IMR-90 (cell line): ENCODE data around the gene PPP1R13B. TPM values are rescaled to one million over a fixed set of nuclear protein-coding genes. Genes with fewer than 3 reads are reported as not detected.
A peak's percentile ranks its signal among the peaks of the same experiment; 100 is the strongest.

Source experiments
- ATAC-seq: fragments of 200-7000 bp; cut with Tn5 transposase; 2 replicates; pipeline ENCODE4 v1.9.1; 2020; ENCODE audit warnings: low read depth, mild to moderate bottlenecking, moderate library complexity
- BruUV-seq: library from RNA; stranded (reverse); fragments of 400-500 nt; replicated peaks from 2 replicates; lab custom pipeline; 2021; lab: Mats Ljungman, UMichigan
- CTCF ChIA-PET: fragments of 300-600 bp; formaldehyde crosslinking; extraction: SDS; loops from one replicate; lab custom pipeline; 2021; ENCODE audit warnings: antibody characterized with exemption; lab: Yijun Ruan, JAX
- POLR2A ChIA-PET: fragments of 300-600 bp; sonication (Branson Sonifier 250); formaldehyde crosslinking; loops from one replicate; lab custom pipeline; 2022; ENCODE audit warnings: antibody characterized with exemption; ENCODE audit not compliant: unreplicated experiment; lab: Charles Lee
- DNase-seq: peaks from one replicate; pipeline ENCODE4 v3.0.0; 2013
- H2AFZ ChIP-seq: replicated peaks from 2 replicates; pipeline ENCODE3; 2013; ENCODE audit warnings: low read length, mild to moderate bottlenecking; ENCODE audit not compliant: poor library complexity
- H2AK5ac ChIP-seq: 2 replicates; pipeline ENCODE4 v1.6.1; 2013; ENCODE audit warnings: low read depth, low read length, inconsistent platforms
- H2AK9ac ChIP-seq: replicated peaks from 2 replicates; pipeline ENCODE3; 2013; ENCODE audit warnings: mild to moderate bottlenecking, low read depth, low read length, moderate library complexity; ENCODE audit not compliant: poor library complexity
- H2BK120ac ChIP-seq: 2 replicates; pipeline ENCODE4 v1.6.1; 2013; ENCODE audit warnings: low read depth, low read length, inconsistent platforms
- H2BK15ac ChIP-seq: 3 replicates; pipeline ENCODE4 v1.6.1; 2013; ENCODE audit warnings: low read depth, low read length, inconsistent platforms
- H2BK20ac ChIP-seq: 2 replicates; pipeline ENCODE4 v1.6.1; 2013; ENCODE audit warnings: low read depth, mild to moderate bottlenecking, inconsistent platforms, low read length, moderate library complexity
- H2BK5ac ChIP-seq: 2 replicates; pipeline ENCODE4 v1.6.1; 2013; ENCODE audit warnings: mild to moderate bottlenecking, low read depth, low read length, inconsistent platforms; ENCODE audit not compliant: poor library complexity, severe bottlenecking
- H3K14ac ChIP-seq: replicated peaks from 2 replicates; pipeline ENCODE4 v1.6.1; 2013; ENCODE audit warnings: low read depth, low read length, inconsistent platforms
- H3K18ac ChIP-seq: 2 replicates; pipeline ENCODE4 v1.6.1; 2013; ENCODE audit warnings: low read depth, low read length, control low read depth
- H3K23ac ChIP-seq: 2 replicates; pipeline ENCODE4 v1.6.1; 2013; ENCODE audit warnings: low read depth, low read length, inconsistent platforms
- H3K27ac ChIP-seq: 2 replicates; pipeline ENCODE4 v1.5.1; 2013; ENCODE audit warnings: mild to moderate bottlenecking, control low read depth, low read length; ENCODE audit not compliant: insufficient read depth
- H3K27me3 ChIP-seq: 2 replicates; pipeline ENCODE4 v1.6.1; 2013; ENCODE audit warnings: low read length; ENCODE audit not compliant: control insufficient read depth, insufficient read depth
- H3K36me3 ChIP-seq: 2 replicates; pipeline ENCODE4 v1.6.1; 2013; ENCODE audit warnings: low read length, mixed read lengths; ENCODE audit not compliant: control insufficient read depth, insufficient read depth
- H3K4ac ChIP-seq: 2 replicates; pipeline ENCODE4 v1.6.1; 2013; ENCODE audit warnings: low read depth, low read length, inconsistent platforms
- H3K4me1 ChIP-seq: 2 replicates; pipeline ENCODE4 v1.6.1; 2013; ENCODE audit warnings: low read length, mixed read lengths; ENCODE audit not compliant: control insufficient read depth, insufficient read depth
- H3K4me2 ChIP-seq: 2 replicates; pipeline ENCODE4 v1.6.1; 2013; ENCODE audit warnings: low read depth, mild to moderate bottlenecking, control low read depth, low read length, moderate library complexity
- H3K4me3 ChIP-seq: 2 replicates; pipeline ENCODE4 v1.5.1; 2013; ENCODE audit warnings: low read depth, mild to moderate bottlenecking, control low read depth, low read length, moderate library complexity; ENCODE audit not compliant: insufficient read depth
- H3K56ac ChIP-seq: 2 replicates; pipeline ENCODE4 v1.6.1; 2013; ENCODE audit warnings: low read length, inconsistent platforms; ENCODE audit not compliant: insufficient read depth; ENCODE audit errors: extremely low read depth
- H3K79me1 ChIP-seq, 2 experiments: 2 replicates each; pipeline ENCODE4 v1.6.1; 2013; ENCODE audit warnings: low read length in 2 of 2, inconsistent platforms in 1 of 2, low read depth in 1 of 2
- H3K9ac ChIP-seq: 2 replicates; pipeline ENCODE4 v1.6.1; 2013; ENCODE audit warnings: low read depth, low read length, control low read depth
- H3K9me1 ChIP-seq: 2 replicates; pipeline ENCODE4 v1.6.1; 2013; ENCODE audit warnings: low read length, inconsistent platforms; ENCODE audit not compliant: insufficient read depth
- H3K9me3 ChIP-seq: 2 replicates; pipeline ENCODE4 v1.6.1; 2013; ENCODE audit warnings: low read length; ENCODE audit not compliant: control insufficient read depth, insufficient read depth
- H4K20me1 ChIP-seq: 2 replicates; pipeline ENCODE4 v1.6.1; 2013; ENCODE audit warnings: low read length, inconsistent platforms; ENCODE audit not compliant: insufficient read depth
- H4K5ac ChIP-seq: 2 replicates; pipeline ENCODE4 v1.6.1; 2013; ENCODE audit warnings: mild to moderate bottlenecking, low read depth, low read length, control low read depth
- H4K8ac ChIP-seq, 2 experiments: 2 replicates each; pipeline ENCODE4 v1.6.1; 2013; ENCODE audit warnings: low read depth in 2 of 2, low read length in 2 of 2, control low read depth in 1 of 2, inconsistent platforms in 1 of 2
- H4K91ac ChIP-seq: 2 replicates; pipeline ENCODE4 v1.6.1; 2013; ENCODE audit warnings: low read depth, low read length, inconsistent platforms; ENCODE audit not compliant: insufficient read depth
- BHLHE40 ChIP-seq: fragments of 150-350 bp; IDR thresholded peaks from 2 replicates; pipeline ENCODE4 v1.6.1; 2016; ENCODE audit warnings: mild to moderate bottlenecking, low read depth, low read length
- CEBPB ChIP-seq: IDR thresholded peaks from 2 replicates; pipeline ENCODE4 v1.6.1; 2012; ENCODE audit warnings: low read depth, low read length, improper control_type of control experiment
- CHD1 ChIP-seq: IDR thresholded peaks from 2 replicates; pipeline ENCODE4 v1.6.1; 2012; ENCODE audit warnings: low read depth, low read length, improper control_type of control experiment
- CTCF ChIP-seq: conservative IDR thresholded peaks from 2 replicates; pipeline ENCODE4 v1.5.1; 2012; ENCODE audit warnings: mild to moderate bottlenecking, low read depth, low read length, improper control_type of control experiment
- FOS ChIP-seq: fragments of 150-350 bp; IDR thresholded peaks from 2 replicates; pipeline ENCODE4 v1.6.1; 2016; ENCODE audit warnings: low read depth, low read length
- MAFK ChIP-seq: IDR thresholded peaks from 2 replicates; pipeline ENCODE4 v1.6.1; 2012; ENCODE audit warnings: low read depth, low read length, improper control_type of control experiment
- MAZ ChIP-seq: IDR thresholded peaks from 2 replicates; pipeline ENCODE4 v1.6.1; 2012; ENCODE audit warnings: low read depth, mild to moderate bottlenecking, low read length, improper control_type of control experiment, moderate library complexity, borderline replicate concordance
- MXI1 ChIP-seq: IDR thresholded peaks from 2 replicates; pipeline ENCODE4 v1.6.1; 2012; ENCODE audit warnings: low read depth, mild to moderate bottlenecking, low read length, moderate library complexity, borderline replicate concordance
- POLR2A ChIP-seq: IDR thresholded peaks from 2 replicates; pipeline ENCODE4 v1.6.1; 2012; ENCODE audit warnings: mild to moderate bottlenecking, low read depth, low read length
- RAD21 ChIP-seq: IDR thresholded peaks from 2 replicates; pipeline ENCODE4 v1.6.1; 2012; ENCODE audit warnings: low read length, improper control_type of control experiment
- RCOR1 ChIP-seq: IDR thresholded peaks from 2 replicates; pipeline ENCODE4 v1.6.1; 2012; ENCODE audit warnings: mild to moderate bottlenecking, low read length, improper control_type of control experiment; ENCODE audit not compliant: insufficient replicate concordance
- SMC3 ChIP-seq: fragments of 150-350 bp; IDR thresholded peaks from 2 replicates; pipeline ENCODE4 v1.6.1; 2016; ENCODE audit warnings: low read depth, mild to moderate bottlenecking, antibody characterized with exemption, low read length, moderate library complexity
- USF2 ChIP-seq: fragments of 150-350 bp; IDR thresholded peaks from 2 replicates; pipeline ENCODE4 v1.6.1; 2017; ENCODE audit warnings: mild to moderate bottlenecking, antibody characterized with exemption, low read length, low read depth
- whole genome bisulfite sequencing, 2 experiments: methylation state at CpG; one replicate each; pipeline versions ENCODE4 v1.1.5 to v1.1.7; 2013; ENCODE audit warnings: missing lambda C conversion rate in 2 of 2; ENCODE audit not compliant: insufficient read length in 1 of 2; ENCODE audit errors: extremely low coverage in 2 of 2; 5-methylcytosine and 5-hydroxymethylcytosine counted together
- dilution Hi-C: fragments of 300-500 bp; cut with HindIII; formaldehyde crosslinking; loops from one replicate; pipeline ENCODE4 v1.14.3; 2018; ENCODE audit warnings: low sequenced_read_pairs; ENCODE audit not compliant: unreplicated experiment
- in situ Hi-C: fragments of 300-500 bp; cut with MboI; formaldehyde crosslinking; loops from 3 replicates; pipeline ENCODE4 v1.14.3; 2019; ENCODE audit warnings: low sequenced_read_pairs, inconsistent platforms, mixed read lengths
- intact Hi-C: fragments of 100-400 bp; cut with micrococcal nuclease; formaldehyde crosslinking; loops from 2 replicates; pipeline ENCODE4 v1.10.0; 2022
- polyA plus RNA-seq, 3 experiments: library from polyadenylated mRNA; depleted of rRNA; stranded (reverse); fragments of >200 nt; gene quantifications; 2 replicates each; pipeline ENCODE4 v1.2.3, GENCODE V29; 2012; ENCODE audit warnings: low replicate concordance in 1 of 3
- total RNA-seq: library from RNA; depleted of rRNA; stranded (reverse); fragments of >200 nt; gene quantifications from 2 replicates; pipeline ENCODE4 v1.2.3, GENCODE V29; 2012

PPP1R13B gene
- total and polyA plus RNA-seq, 2 of the 4 experiments (the other 2 are of a cell fraction): 1.6 to 2.8 TPM

GRCh38 chr14:103833711-103834110, 13.7 kb downstream of the PPP1R13B start:
- intact Hi-C loops: no loop called here
- Histone ChIP-seq H2AK5ac (no peak overlapping the region), H3K9me1 (no peaks in the 10 kb centered on the region), H3K27me3 (no peaks in the 10 kb centered on the region), H3K4me3 (no peak overlapping the region), H3K14ac (no peak overlapping the region), H3K9ac (no peak overlapping the region), H2BK15ac (no peak overlapping the region), H3K18ac (no peak overlapping the region), H4K5ac (no peak overlapping the region), H3K36me3 (no peaks in the 10 kb centered on the region), H3K4me2 (no peak overlapping the region), H4K20me1 (no peaks in the 10 kb centered on the region), H3K23ac (no peak overlapping the region), H3K79me1 (no peaks in the 10 kb centered on the region), H4K91ac (no peak overlapping the region), H2BK120ac (no peak overlapping the region), H3K4me1 (no peaks in the 10 kb centered on the region), H2AK9ac (no peak overlapping the region), H2BK5ac (no peak overlapping the region), H3K56ac (no peak overlapping the region), H2BK20ac (no peak overlapping the region), H3K27ac (no peak overlapping the region), H2AFZ (no peak overlapping the region), H3K9me3 (no peaks in the 10 kb centered on the region), H3K4ac (no peak overlapping the region), H4K8ac (no peak overlapping the region)
- no TSS peak for BruUV-seq
- no peak for ATAC-seq
- TF ChIP-seq USF2 (no peak), CEBPB (no peak), BHLHE40 (no peak), MAZ (no peak), RCOR1 (no peak), FOS (no peak), POLR2A (no peak), MAFK (no peak), CTCF (no peak), SMC3 (no peak), CHD1 (no peak), MXI1 (no peak), RAD21 (no peak)
- peak; percentile 23 for DNase-seq
- in situ Hi-C loops: no loop called here
- ChIA-PET POLR2A (no interaction called here), CTCF (no interaction called here)
- dilution Hi-C loops: no loop called here
- 72% methylated on average over 2 of the region's 4 CpGs; no CpG with 5 or more reads in 1 of the 2 experiments for WGBS, 2 experiments
